Gastroesophageal sphincter (tissue), 4 donors: ENCODE results near the gene FBXW12. TPM values are rescaled to one million over a fixed set of nuclear protein-coding genes. Genes with fewer than 3 reads are reported as not detected.

Source experiments
- ATAC-seq: fragments of 150-250 bp; one replicate; pipeline ENCODE4 v1.9.1; 2016; ENCODE audit warnings: mild to moderate bottlenecking, moderate library complexity
- H3K27ac ChIP-seq, 4 donors: fragments of 200-600 bp; sonication (generic) in 3 of 4; 1 replicate in 3 of 4; 2 replicates in 1 of 4; pipeline ENCODE4 v1.5.1; 2016 to 2019
- H3K27me3 ChIP-seq: fragments of 200-600 bp; sonication (generic); one replicate; pipeline ENCODE4 v1.5.1; 2019
- H3K36me3 ChIP-seq, 2 donors: fragments of 200-600 bp; sonication (generic); one replicate each; pipeline ENCODE4 v1.5.1; 2019; ENCODE audit warnings: control low read depth in 1 of 2
- H3K4me1 ChIP-seq, 3 donors: fragments of 200-600 bp; sonication (generic); 1 replicate in 2 of 3; 2 replicates in 1 of 3; pipeline ENCODE4 v1.5.1; 2016 to 2019; ENCODE audit warnings: control low read depth in 2 of 3
- H3K4me3 ChIP-seq, 2 donors: fragments of 200-600 bp; sonication (generic); one replicate each; pipeline ENCODE4 v1.5.1; 2019; ENCODE audit warnings: mild to moderate bottlenecking in 1 of 2, moderate library complexity in 1 of 2
- H3K9me3 ChIP-seq, 3 donors: fragments of 200-600 bp; sonication (generic); one replicate each; pipeline ENCODE4 v1.5.1; 2017 to 2019; ENCODE audit warnings: control low read depth in 2 of 3
- CTCF ChIP-seq, 4 experiments: fragments of 200-600 bp in 2 of 4; fragments of 450-650 bp in 2 of 4; sonication (generic) in 1 of 4; IDR thresholded peaks; one replicate each; pipeline ENCODE4 v1.5.1; 2017 to 2019; ENCODE audit warnings: antibody characterized with exemption in 4 of 4, mild to moderate bottlenecking in 2 of 4, moderate library complexity in 2 of 4
- EP300 ChIP-seq: sonication (generic); formaldehyde crosslinking; IDR thresholded peaks from one replicate; pipeline ENCODE4 v1.6.1; 2017; ENCODE audit warnings: antibody characterized with exemption, mild to moderate bottlenecking
- POLR2A ChIP-seq, 2 donors: fragments of 450-650 bp; IDR thresholded peaks; one replicate each; pipeline ENCODE4 v1.6.1; 2017; ENCODE audit warnings: antibody characterized with exemption in 2 of 2, mild to moderate bottlenecking in 2 of 2, moderate library complexity in 1 of 2
- POLR2AphosphoS5 ChIP-seq: sonication (generic); formaldehyde crosslinking; IDR thresholded peaks from one replicate; pipeline ENCODE4 v1.6.1; 2017; ENCODE audit warnings: antibody characterized with exemption
- WGBS, 2 donors: methylation state at CpG; one replicate each; pipeline ENCODE4 v1.1.5; 2018; ENCODE audit warnings: low coverage in 1 of 2; 5-methylcytosine and 5-hydroxymethylcytosine counted together
- total RNA-seq, 4 donors: library from RNA; depleted of rRNA; stranded (reverse); fragments of >200 nt; gene quantifications; one replicate each; pipeline ENCODE4 v1.1.0, GENCODE V29; 2016

The FBXW12 gene
- total RNA-seq, 4 donors from 2014 or later, result not detected

GRCh38 chr3:48409291-48410201 lies 37.5 kb downstream of the FBXW12 start:
- Histone ChIP-seq H3K27me3 (no peaks in the 10 kb centered on the region), H3K36me3 (peaks cover 0 to 100% of the 10 kb centered on the region in 2 donors), H3K9me3 (no peaks in the 10 kb centered on the region), H3K4me1 (peaks cover 0 to 32% (median 0%) of the 10 kb centered on the region in 3 donors), H3K4me3 (no peak overlapping the region), H3K27ac (peak overlapping the region in 3 of 4 donors; percentile 2 to 93 (median 92))
- no peak for ATAC-seq
- TF ChIP-seq CTCF (IDR thresholded peaks at IDR 0.05) (no peak), EP300 (no peak), POLR2A (IDR thresholded peaks at IDR 0.05) (no peak), POLR2AphosphoS5 (no peak)
- WGBS, 2 donors, result 75 to 94% methylated on average over 2 to 5 of the region's 31 CpGs

GRCh38 chr3:48410205-48411040 lies 38.4 kb downstream of the FBXW12 start:
- peak overlapping the region in 3 of 4 donors; percentile 2 to 92 (median 31) for H3K27ac ChIP-seq
- peaks cover 0 to 33% (median 0%) of the 10 kb centered on the region in 3 donors for H3K4me1 ChIP-seq
- 90 to 100% methylated on average over 2 to 3 of the region's 16 CpGs for WGBS, 2 donors
- no peaks in the 10 kb centered on the region for H3K27me3 ChIP-seq
- peaks cover 0 to 100% of the 10 kb centered on the region in 2 donors for H3K36me3 ChIP-seq
- no peak for ATAC-seq
- no peak overlapping the region for H3K4me3 ChIP-seq
- no peak for TF ChIP-seq POLR2AphosphoS5
- no peak for TF ChIP-seq POLR2A (IDR thresholded peaks at IDR 0.05)
- TF ChIP-seq EP300, result no peak
- TF ChIP-seq CTCF (IDR thresholded peaks at IDR 0.05), result no peak
- no peaks in the 10 kb centered on the region for H3K9me3 ChIP-seq

GRCh38 chr3:48411041-48411588 lies 39.1 kb downstream of the FBXW12 start:
- TF ChIP-seq EP300 (no peak), POLR2AphosphoS5 (no peak), POLR2A (IDR thresholded peaks at IDR 0.05) (no peak), CTCF (IDR thresholded peaks at IDR 0.05) (no peak)
- no peak for ATAC-seq
- 80 to 88% methylated on average over 4 of the region's 9 CpGs for WGBS, 2 donors
- no peaks in the 10 kb centered on the region for H3K9me3 ChIP-seq
- H3K4me3 ChIP-seq, result no peak overlapping the region
- H3K27me3 ChIP-seq, result no peaks in the 10 kb centered on the region
- peaks cover 0 to 100% of the 10 kb centered on the region in 2 donors for H3K36me3 ChIP-seq
- H3K27ac ChIP-seq, result peak overlapping the region in 3 of 4 donors; percentile 0 to 92 (median 31)
- peaks cover 0 to 34% (median 0%) of the 10 kb centered on the region in 3 donors for H3K4me1 ChIP-seq

- no peak overlapping the region for H3K4me3 ChIP-seq
- no peak for TF ChIP-seq EP300
- TF ChIP-seq CTCF (IDR thresholded peaks at IDR 0.05), result no peak
- no peak for TF ChIP-seq POLR2A (IDR thresholded peaks at IDR 0.05)
- no peak for TF ChIP-seq POLR2AphosphoS5
- peak overlapping the region in 2 of 4 donors; percentile 31 to 92 for H3K27ac ChIP-seq
- H3K36me3 ChIP-seq, result peaks cover 0 to 100% of the 10 kb centered on the region in 2 donors
- no peak for ATAC-seq
- peaks cover 0 to 34% (median 0%) of the 10 kb centered on the region in 3 donors for H3K4me1 ChIP-seq
- H3K27me3 ChIP-seq, result no peaks in the 10 kb centered on the region
- H3K9me3 ChIP-seq, result no peaks in the 10 kb centered on the region
- WGBS, 2 donors, result 97% methylated on average over 4 of the region's 11 CpGs; no CpG with 5 or more reads in 1 of the 2 donors
Observed at GRCh38 chr3:48411606-48412374, 39.8 kb downstream of the FBXW12 start.
